PC-3 (cell line): Measurements from ENCODE around the gene THSD8.

Experiments used
- CTCF ChIP-seq: fragments of 300-600 bp; sonication (generic); conservative IDR thresholded peaks from 2 replicates; pipeline ENCODE4 v1.5.1; 2017; ENCODE audit warnings: antibody characterized with exemption, low read depth, mild to moderate bottlenecking, low read length
- EZH2 ChIP-seq: fragments of 300-600 bp; sonication (generic); IDR thresholded peaks from one replicate; pipeline ENCODE4 v1.6.1; 2017; ENCODE audit warnings: antibody characterized with exemption, mild to moderate bottlenecking, low read length; ENCODE audit not compliant: unreplicated experiment
- EZH2phosphoT487 ChIP-seq: fragments of 300-600 bp; sonication (generic); IDR thresholded peaks from 2 replicates; pipeline ENCODE4 v1.6.1; 2018; ENCODE audit warnings: mild to moderate bottlenecking, antibody characterized with exemption, low read length, borderline replicate concordance

- no peak for TF ChIP-seq CTCF
- TF ChIP-seq EZH2: no peak
- no peak for TF ChIP-seq EZH2phosphoT487
These were observed 47.2 kb upstream of the THSD8 start for GRCh38 chr19:12754465-12755196.
